Epithelial cell of proximal tubule (primary cell): ENCODE data around the gene GRIA1. TPM values are rescaled to one million over a fixed set of nuclear protein-coding genes. Genes with fewer than 3 reads are reported as not detected.

Experiments used
- DNase-seq: peaks from one replicate; pipeline ENCODE4 v3.0.0-alpha.2; 2011; ENCODE audit warnings: low read depth
- H3K4me3 ChIP-seq: 2 replicates; pipeline ENCODE4 v1.5.1; 2011; ENCODE audit warnings: low read depth, mild to moderate bottlenecking, low read length
- CTCF ChIP-seq: conservative IDR thresholded peaks from 2 replicates; pipeline ENCODE4 v1.5.1; 2012; ENCODE audit warnings: low read depth, mild to moderate bottlenecking, low read length
- total RNA-seq: library from RNA; depleted of rRNA; stranded (reverse); fragments of >200 nt; gene quantifications from 2 replicates; pipeline ENCODE4 v1.2.3, GENCODE V29; 2015

The GRIA1 gene
- total RNA-seq, 1 donor from 2014 or later, result not detected

- TF ChIP-seq CTCF, result no peak
- DNase-seq, result no peak
- no peak overlapping the region for H3K4me3 ChIP-seq
Observed at GRCh38 chr5:153753645-153754432, 263.4 kb downstream of the GRIA1 start.

GRCh38 chr5:153755913-153756500 lies 265.5 kb downstream of the GRIA1 start:
- no peak for TF ChIP-seq CTCF
- no peak for DNase-seq
- H3K4me3 ChIP-seq, result no peak overlapping the region

- DNase-seq, result no peak
- H3K4me3 ChIP-seq, result no peak overlapping the region
- TF ChIP-seq CTCF, result peak; percentile 41
Observed at GRCh38 chr5:153756540-153756939, 266.1 kb downstream of the GRIA1 start.

- DNase-seq, result no peak
- TF ChIP-seq CTCF, result no peak
- H3K4me3 ChIP-seq, result no peak overlapping the region
Observed at GRCh38 chr5:153765987-153766386, 275.5 kb downstream of the GRIA1 start.

- no peak overlapping the region for H3K4me3 ChIP-seq
- TF ChIP-seq CTCF, result no peak
- DNase-seq, result no peak
Observed at GRCh38 chr5:153767221-153768188, 277.0 kb downstream of the GRIA1 start.

- TF ChIP-seq CTCF, result no peak
- H3K4me3 ChIP-seq, result no peak overlapping the region
- no peak for DNase-seq
Observed at GRCh38 chr5:153770066-153770465, 279.6 kb downstream of the GRIA1 start.
